Measurements from ENCODE around the gene ASGR1. TPM values are rescaled to one million over a fixed set of nuclear protein-coding genes. Genes with fewer than 3 reads are reported as not detected.

Gene ASGR1
- total RNA-seq, 1 donor from 2014 or later, result 5.1 TPM

DNA sequence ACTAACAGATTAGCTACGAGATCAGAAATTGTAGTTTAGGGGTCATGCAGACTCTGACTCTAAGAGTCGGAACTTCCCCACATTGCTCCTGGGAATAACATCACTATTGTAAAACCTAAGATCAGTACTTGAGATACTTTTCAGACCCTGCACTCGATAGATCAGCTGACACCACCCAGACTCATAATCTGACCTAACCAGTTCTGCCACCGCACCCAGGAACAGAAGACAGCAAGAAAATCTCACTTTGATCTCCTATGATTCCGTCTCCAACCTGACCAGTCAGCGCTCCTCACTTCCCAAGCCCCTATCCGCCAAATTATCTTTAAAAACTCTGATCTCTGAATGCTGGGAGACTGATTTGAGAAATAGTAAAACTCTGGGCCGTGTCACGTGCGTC, 37.3 kb downstream of the ASGR1 start:
- DNase-seq (ENCODE audit: low read depth), result no peak
- H3K4me3 ChIP-seq (ENCODE audit: low read depth, low read length), result no peak overlapping the region
- TF ChIP-seq, protein P1, sequence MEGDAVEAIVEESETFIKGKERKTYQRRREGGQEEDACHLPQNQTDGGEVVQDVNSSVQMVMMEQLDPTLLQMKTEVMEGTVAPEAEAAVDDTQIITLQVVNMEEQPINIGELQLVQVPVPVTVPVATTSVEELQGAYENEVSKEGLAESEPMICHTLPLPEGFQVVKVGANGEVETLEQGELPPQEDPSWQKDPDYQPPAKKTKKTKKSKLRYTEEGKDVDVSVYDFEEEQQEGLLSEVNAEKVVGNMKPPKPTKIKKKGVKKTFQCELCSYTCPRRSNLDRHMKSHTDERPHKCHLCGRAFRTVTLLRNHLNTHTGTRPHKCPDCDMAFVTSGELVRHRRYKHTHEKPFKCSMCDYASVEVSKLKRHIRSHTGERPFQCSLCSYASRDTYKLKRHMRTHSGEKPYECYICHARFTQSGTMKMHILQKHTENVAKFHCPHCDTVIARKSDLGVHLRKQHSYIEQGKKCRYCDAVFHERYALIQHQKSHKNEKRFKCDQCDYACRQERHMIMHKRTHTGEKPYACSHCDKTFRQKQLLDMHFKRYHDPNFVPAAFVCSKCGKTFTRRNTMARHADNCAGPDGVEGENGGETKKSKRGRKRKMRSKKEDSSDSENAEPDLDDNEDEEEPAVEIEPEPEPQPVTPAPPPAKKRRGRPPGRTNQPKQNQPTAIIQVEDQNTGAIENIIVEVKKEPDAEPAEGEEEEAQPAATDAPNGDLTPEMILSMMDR (conservative IDR thresholded peaks at IDR 0.05; ENCODE audit: low read depth, low read length), result no peak

DNA sequence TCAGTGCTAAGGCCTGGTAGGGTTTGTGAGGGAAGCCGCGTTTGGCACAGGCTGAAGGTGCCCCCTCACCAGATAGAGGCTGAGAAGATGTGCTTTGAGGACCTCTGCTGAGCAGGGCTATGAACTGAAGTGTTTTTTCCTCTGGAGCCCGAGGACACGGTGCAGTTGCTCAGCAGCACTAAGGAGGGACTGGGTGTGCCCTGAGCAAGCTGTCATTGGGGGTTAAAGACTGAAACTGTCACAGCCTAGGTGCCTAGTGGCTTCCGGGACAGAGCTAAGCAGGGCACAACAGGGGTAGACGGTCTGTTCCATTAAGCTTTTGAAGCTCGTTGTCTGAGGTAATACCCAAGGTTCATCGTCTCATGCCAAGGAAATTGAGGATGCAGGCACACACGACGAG, 39.8 kb downstream of the ASGR1 start:
- H3K4me3 ChIP-seq (ENCODE audit: low read depth, low read length), result no peak overlapping the region
- DNase-seq (ENCODE audit: low read depth), result no peak
- TF ChIP-seq, protein P1 (conservative IDR thresholded peaks at IDR 0.05; ENCODE audit: low read depth, low read length), result no peak

DNA sequence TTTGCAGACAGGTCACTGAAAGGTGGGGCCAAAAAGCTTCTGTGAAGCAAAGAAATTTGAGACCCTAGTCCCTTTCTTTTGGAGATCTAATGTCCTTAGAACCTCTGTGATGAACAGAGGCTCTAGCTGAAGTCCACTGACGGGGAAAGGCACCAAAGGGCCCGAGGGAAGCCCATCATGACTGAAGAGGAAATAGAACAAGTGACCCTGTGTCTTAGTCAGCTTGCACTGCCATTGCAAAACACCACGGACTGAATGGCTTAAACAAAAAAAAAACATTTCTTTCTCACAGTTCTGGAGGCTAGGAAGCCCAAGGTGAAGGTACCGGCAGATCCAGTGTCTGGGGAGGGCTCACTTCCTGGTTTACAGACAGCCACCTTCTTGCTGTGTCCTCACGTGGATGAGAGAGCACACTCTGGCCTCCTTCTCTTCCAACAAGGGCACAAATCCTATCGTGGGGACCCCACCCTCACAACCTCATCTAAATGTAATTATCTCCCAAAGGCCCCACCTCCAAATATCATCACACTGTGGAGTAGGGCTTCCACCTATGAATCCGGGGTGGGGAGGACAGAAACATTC, 40.3 kb downstream of the ASGR1 start:
- TF ChIP-seq, protein P1 (conservative IDR thresholded peaks at IDR 0.05; ENCODE audit: low read depth, low read length), result no peak
- DNase-seq (ENCODE audit: low read depth), result no peak
- no peak overlapping the region for H3K4me3 ChIP-seq (ENCODE audit: low read depth, low read length)

DNA sequence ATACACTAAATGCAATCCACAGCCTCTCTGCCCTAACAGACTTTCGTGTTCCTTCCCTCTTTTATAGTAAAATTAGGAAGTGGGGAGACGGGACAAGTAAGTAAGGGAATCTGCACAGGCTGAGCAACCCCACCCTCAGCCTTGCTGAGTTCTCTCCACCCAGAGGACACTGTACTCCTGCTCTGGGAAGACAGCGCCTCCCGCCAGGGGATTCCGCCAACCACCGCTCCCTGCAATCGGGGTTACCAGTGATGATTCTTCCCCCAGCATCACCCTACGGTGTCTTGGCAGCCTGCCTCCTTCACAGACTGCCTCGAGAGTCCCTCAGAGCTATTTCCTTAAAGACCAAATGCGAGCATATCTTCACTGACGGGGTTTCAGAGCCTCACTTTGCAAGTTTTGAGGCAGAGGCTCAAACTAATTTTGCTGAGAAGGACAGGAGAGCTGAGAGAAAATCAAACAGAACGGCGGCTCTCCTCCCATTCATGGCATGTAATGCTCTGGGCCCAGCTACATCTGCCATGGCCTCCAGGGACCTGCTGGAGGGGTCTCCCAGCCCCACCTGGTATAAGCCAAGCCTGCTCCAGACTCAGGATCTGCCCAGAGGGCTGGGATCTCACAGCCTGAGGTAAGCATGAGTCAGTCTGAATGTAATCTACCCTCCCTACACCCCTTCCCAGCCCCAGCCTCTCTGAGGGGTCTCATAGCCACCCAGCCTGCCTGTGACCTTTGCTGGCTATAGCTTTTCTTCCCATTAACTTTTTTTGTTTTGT, 41.8 kb downstream of the ASGR1 start:
- TF ChIP-seq, protein P1 (conservative IDR thresholded peaks at IDR 0.05; ENCODE audit: low read depth, low read length), result no peak
- H3K4me3 ChIP-seq (ENCODE audit: low read depth, low read length), result no peak overlapping the region
- DNase-seq (ENCODE audit: low read depth), result no peak

DNA sequence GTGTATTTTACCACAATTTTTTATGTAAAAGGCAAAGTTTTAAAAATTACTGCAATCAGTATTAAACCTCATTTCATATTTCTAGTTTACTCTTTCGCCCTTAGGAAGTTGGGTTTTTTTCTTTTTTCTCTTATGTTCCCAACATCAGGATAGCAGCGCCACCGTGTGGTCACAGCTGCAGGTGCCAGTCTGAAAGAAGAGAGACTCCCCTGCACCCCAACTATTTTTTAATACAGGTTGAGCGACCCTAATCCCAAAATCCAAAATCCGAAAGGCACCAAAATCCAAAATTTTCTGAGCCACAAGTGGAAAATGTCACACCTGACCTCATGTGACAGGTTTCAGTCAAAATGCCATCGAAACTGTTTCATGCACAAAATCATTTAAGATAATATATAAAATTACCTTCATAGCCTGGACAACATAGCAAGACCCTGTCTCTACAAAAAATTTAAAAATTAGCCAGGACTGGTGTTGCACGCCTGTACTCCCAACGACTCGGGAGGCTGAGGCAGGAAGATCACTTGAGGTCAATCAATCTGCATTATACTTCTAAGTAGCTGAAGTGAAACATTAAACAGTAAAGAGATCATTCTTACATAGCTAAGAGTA, 42.8 kb downstream of the ASGR1 start:
- peak; percentile 1 for DNase-seq (ENCODE audit: low read depth)
- TF ChIP-seq, protein P1 (conservative IDR thresholded peaks at IDR 0.05; ENCODE audit: low read depth, low read length), result peak; percentile 98
- H3K4me3 ChIP-seq (ENCODE audit: low read depth, low read length), result no peak overlapping the region

DNA sequence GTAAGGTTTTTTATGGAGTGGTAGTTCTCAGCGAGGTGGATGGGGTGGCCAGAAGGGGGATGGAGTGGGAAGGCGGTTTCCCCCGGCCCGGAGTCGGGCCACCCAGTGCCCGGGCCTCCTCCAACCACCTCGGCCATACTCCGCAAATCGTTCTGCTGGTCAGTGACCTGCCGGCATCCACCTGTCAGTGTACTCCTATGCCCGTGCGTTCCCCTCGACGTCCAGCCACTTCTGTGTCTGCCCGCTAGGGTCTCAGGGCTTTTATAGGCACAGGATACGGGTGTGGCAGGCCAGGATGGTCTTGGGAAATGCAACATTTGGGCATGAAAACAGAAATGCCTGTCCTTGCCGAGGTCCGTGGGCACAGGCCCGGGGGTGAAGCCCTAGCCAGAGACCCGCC, 45.3 kb downstream of the ASGR1 start:
- H3K4me3 ChIP-seq (ENCODE audit: low read depth, low read length), result no peak overlapping the region
- TF ChIP-seq, protein P1 (conservative IDR thresholded peaks at IDR 0.05; ENCODE audit: low read depth, low read length), result no peak
- DNase-seq (ENCODE audit: low read depth), result no peak
